GM18502 (cell line): Measurements from ENCODE around the gene CCDC186.

Experiments used
- ATAC-seq: cut with Tn5 transposase; IDR thresholded peaks from one replicate; pipeline ENCODE4 v1.9.1; 2021; ENCODE audit warnings: mild to moderate bottlenecking; ENCODE audit not compliant: unreplicated experiment, poor library complexity

CCDC186 gene

DNA sequence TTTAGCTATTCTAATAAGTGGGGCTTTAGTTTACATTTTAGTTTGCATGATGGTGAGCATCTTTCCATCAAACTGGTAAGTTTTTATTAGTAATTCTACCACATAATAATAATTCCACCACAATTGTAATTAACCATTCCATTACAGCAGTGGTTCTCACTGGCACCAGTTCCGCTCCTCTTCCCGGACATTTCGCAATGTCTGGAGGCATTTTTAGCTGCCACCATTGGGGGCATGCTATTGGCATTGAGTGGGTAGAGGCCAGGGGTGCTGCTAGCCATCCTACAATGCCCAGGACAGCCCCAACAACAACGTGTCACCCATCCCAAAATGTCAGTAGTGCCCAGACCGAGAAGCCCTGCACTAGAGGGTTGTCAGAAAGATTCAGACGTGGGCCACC lies 98.9 kb downstream of the CCDC186 start:
- no peak for ATAC-seq

- ATAC-seq, result peak; percentile 67
Measured at GRCh38 chr10:114073395-114074186, 100.4 kb downstream of the CCDC186 start.

- ATAC-seq, result no peak
Measured at GRCh38 chr10:114071178-114071577, 102.8 kb downstream of the CCDC186 start.
